GM20000 (cell line): ENCODE results near the gene KREMEN2.

Experiments
- DNase-seq: peaks from one replicate; pipeline ENCODE4 v3.0.0; 2012; ENCODE audit warnings: low spot score
- CTCF ChIP-seq: IDR thresholded peaks from 2 replicates; pipeline ENCODE4 v1.5.1; 2012; ENCODE audit warnings: mild to moderate bottlenecking, control low read depth; ENCODE audit errors: extremely low read depth, missing control alignments

KREMEN2 gene

DNA sequence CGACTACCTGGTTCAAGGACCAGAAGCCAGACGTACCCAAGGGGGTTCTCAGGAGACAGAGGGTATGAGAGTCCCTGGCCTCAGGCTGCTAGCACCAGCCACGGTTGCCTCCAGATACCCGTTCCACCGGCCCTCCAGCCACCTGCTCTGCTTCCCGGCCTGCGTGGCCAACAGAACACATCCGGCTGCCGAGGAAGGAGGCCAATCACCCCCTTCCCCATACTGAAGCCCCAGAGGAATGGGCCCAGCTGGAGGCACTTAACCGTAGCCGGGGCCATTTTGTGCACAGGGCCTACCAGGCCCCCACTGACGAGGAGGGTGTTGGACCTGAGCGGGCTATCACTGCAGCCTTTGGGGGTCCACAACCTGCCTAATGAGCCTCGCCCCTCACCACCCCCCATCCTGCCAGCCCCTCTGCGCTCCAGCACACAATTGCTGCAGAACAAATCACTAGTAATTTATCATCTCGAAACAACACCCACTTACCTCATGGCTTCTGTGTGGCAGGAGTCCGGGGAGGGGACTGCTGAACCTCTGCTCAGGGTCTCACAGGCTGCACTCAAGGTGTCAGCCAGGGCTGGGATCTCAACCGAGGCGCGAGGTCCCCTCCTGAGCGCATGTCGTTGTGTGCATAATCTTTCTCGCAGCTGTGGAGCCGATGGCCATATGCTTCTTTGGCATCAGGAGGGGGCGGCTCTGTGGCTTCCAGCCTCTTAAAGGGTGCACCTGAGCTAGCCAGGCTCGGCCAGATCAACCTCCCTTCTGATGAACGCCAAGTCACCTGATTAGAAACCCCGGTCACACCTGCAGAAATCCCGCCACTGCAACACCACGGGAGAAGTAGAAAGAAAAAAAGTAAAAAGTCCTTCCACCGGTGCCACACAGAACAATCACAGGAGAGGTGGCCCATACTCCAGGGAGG lies 10.1 kb upstream of the KREMEN2 start:
- no peak for DNase-seq

DNA sequence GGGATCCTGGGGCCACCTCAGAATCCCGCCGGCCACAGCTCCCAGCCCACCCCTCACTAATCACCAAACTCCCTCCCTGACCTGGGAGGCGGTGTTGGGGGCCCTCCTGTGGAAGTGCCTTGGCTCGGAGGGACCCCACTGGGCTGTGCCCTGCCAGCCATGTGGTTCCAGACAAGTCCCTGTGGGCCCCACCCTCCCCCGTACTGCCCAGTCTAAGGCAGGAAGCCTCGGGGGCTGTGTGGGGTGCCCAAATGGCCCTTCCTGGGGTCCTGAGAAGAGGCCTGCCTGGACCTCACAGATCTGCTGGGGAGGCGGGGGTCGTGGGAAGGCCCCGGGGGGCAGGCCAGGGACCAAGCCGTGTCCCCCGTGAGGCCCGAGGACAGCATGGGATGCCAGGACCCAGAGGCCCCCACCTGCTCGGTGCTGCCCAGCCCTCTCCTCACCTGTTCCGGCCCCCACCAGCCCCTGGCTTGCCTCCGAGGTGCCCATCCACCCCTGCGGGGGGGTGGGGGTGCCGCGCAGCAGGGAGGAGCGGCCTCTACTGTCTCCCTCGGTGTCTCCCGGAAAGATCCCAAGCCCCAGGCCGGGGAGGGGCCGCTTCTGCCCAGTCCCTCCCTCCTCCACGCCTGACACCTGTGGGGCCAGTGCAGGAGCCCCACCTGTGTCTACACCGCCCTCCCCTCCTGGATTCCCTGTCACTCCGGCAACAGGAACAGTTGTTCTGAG lies 9.3 kb upstream of the KREMEN2 start:
- TF ChIP-seq CTCF: no peak
- DNase-seq: no peak

More for the DNA sequence above, 10.1 kb upstream of the KREMEN2 start:
- TF ChIP-seq CTCF: no peak

- no peak for DNase-seq
- TF ChIP-seq CTCF: no peak
These were observed 8.7 kb upstream of the KREMEN2 start for GRCh38 chr16:2955438-2955778.

DNA sequence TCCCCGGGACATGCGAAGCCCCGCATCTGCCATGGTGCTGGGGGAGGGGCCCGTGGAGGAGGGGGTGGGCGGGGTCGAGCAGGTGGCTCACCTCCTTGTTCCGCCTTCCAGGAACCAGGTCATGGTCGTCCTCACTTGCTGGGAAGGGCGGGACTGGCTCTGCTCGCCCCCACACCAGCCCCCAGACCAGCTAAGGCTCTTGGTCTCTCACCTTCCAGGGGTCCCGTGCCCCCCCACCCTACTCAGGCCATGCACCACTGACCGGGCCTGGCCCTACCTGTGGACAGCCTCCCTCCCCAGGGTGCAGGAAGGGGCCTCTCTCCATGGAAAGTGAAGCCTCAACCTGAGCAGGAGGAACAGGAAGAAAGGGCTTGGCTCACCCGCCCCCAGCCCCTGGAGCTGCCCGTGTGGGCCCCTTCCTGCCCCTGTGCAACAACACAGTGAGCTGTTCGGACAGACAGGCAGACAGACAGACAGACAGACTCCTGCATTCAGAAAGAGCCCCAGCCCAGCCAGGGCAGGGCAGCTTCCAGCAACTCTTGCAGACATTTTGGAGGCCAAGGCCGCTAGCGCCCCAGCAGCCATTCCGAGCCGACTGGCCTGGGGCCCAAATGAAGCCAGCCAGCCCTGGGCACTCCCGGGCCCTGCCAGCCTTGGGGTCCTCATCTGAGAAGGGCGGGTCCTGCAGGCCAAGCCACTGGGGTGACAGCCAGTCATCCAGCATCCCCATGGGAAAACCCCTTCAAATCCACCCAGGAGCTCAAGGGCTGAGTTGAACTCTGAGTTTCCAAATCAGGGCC lies 8.1 kb upstream of the KREMEN2 start:
- no peak for DNase-seq
- TF ChIP-seq CTCF: no peak

GRCh38 chr16:2956579-2956956 lies 7.5 kb upstream of the KREMEN2 start:
- TF ChIP-seq CTCF: no peak
- DNase-seq: no peak

GRCh38 chr16:2959206-2959605 lies 4.9 kb upstream of the KREMEN2 start:
- DNase-seq: no peak
- no peak for TF ChIP-seq CTCF
